ENCODE data around the gene HPS4.

The HPS4 gene

DNA sequence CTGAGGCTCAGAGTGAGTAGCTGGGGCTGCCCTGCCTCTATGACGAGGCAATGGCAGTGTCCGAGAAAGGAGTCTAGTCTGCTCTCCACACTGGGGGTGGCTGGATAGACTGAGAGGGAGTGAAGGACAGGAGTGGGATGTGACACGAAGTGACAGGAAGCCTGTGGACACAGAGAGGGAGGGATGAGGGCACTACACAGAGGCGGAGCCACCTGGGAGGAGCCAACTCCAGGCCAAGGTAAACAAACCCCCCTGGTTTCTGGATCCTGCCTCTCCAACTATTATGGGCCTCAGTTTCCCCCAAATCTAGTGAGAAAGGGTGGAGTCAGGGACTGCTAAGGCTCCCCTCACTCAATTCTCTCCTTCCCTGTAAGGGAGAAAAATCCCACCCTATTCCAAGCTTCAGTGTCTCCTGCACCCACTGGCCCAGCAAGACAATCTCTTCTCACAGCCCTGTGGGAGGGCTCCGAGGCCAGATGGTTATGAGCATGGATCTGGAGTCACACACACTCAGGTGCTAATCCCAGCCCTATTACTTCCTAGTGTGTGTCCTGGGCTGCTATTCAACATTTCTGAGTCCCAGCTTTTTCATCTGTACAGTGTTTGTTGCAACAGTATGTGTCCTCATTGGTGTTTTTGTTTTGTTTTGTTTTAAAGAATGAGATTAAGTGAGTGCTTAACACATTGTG, 29.6 kb downstream of the HPS4 start:
- Mint-ChIP-seq H3K27ac (no peak overlapping the region), H3K27me3 (ENCODE audit: low read depth, poor library complexity) (no peaks in the 10 kb centered on the region), H3K4me1 (no peaks in the 10 kb centered on the region), H3K9me3 (no peaks in the 10 kb centered on the region), H3K36me3 (ENCODE audit: low read depth) (peaks cover 52% of the 10 kb centered on the region), H3K4me3 (no peak overlapping the region)
- no peak for DNase-seq
- TF ChIP-seq, protein P1, sequence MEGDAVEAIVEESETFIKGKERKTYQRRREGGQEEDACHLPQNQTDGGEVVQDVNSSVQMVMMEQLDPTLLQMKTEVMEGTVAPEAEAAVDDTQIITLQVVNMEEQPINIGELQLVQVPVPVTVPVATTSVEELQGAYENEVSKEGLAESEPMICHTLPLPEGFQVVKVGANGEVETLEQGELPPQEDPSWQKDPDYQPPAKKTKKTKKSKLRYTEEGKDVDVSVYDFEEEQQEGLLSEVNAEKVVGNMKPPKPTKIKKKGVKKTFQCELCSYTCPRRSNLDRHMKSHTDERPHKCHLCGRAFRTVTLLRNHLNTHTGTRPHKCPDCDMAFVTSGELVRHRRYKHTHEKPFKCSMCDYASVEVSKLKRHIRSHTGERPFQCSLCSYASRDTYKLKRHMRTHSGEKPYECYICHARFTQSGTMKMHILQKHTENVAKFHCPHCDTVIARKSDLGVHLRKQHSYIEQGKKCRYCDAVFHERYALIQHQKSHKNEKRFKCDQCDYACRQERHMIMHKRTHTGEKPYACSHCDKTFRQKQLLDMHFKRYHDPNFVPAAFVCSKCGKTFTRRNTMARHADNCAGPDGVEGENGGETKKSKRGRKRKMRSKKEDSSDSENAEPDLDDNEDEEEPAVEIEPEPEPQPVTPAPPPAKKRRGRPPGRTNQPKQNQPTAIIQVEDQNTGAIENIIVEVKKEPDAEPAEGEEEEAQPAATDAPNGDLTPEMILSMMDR (IDR thresholded peaks at IDR 0.05), result no peak

DNA sequence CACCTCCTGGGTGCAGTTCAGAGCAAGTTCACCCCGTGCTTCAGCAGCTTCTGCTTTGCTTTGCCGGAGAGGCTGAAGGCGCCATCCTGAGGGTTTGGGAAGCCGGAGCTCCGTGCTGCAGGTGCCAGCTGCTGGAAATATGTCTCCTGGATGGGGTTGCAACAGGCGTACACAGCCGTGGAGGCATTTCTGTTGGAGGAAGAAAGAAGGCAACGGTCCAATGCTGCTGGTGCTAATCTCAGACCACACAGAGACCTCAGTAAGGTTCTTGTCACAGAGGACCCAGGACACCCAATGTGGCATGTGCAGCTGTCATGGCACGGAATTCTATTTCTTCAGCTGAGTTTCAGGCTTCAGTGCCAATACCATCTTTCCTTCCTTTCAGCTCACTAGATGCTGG, 30.4 kb downstream of the HPS4 start:
- TF ChIP-seq, protein P1 (IDR thresholded peaks at IDR 0.05), result no peak
- H3K4me1 Mint-ChIP-seq, result no peaks in the 10 kb centered on the region
- H3K36me3 Mint-ChIP-seq (ENCODE audit: low read depth), result peaks cover 49% of the 10 kb centered on the region
- peaks cover 4% of the 10 kb centered on the region for H3K27me3 Mint-ChIP-seq (ENCODE audit: low read depth, poor library complexity)
- no peak for DNase-seq
- no peaks in the 10 kb centered on the region for H3K9me3 Mint-ChIP-seq
- no peak overlapping the region for H3K27ac Mint-ChIP-seq
- no peak overlapping the region for H3K4me3 Mint-ChIP-seq

DNA sequence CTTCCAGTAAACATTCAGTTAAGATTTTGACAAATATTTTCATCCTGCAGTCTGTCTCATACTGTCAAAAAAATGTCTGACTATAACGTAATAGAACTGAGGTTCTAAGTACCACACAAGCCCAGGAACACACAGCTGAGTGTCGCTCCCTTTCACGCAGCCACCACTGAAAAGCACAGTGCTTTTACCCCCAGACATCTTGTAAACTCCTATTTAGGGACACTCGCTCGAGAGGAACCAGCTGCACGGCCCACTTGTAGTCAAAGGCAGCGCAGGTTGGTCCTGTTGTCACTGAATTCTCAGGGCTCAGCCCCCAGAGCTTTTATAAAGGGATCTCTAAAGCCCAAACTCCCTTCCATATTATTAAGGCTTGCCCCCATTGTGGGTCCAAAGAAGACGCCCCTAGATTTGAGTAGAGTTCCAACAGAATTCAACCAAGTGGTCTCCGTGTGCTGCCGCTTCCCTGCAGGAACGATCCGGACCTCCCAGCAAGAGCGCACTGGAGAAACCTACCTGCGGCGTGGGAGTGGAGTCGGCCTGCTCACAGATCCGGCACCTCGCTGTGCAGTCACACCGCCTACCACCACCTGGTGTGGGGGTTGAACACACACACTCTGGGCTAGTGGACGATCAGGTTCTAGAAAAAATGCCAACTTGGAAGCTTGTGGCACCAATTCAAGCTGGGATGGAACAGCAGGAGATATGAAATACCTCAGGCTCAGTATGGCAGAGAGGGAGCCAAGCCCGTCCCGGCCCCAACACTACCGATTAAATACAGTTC, 31.2 kb downstream of the HPS4 start:
- Mint-ChIP-seq H3K36me3 (ENCODE audit: low read depth) (peaks cover 44% of the 10 kb centered on the region), H3K27me3 (ENCODE audit: low read depth, poor library complexity) (peaks cover 4% of the 10 kb centered on the region), H3K9me3 (no peaks in the 10 kb centered on the region), H3K27ac (no peak overlapping the region), H3K4me3 (no peak overlapping the region), H3K4me1 (peaks cover 5% of the 10 kb centered on the region)
- TF ChIP-seq, protein P1 (IDR thresholded peaks at IDR 0.05), result no peak
- no peak for DNase-seq

DNA sequence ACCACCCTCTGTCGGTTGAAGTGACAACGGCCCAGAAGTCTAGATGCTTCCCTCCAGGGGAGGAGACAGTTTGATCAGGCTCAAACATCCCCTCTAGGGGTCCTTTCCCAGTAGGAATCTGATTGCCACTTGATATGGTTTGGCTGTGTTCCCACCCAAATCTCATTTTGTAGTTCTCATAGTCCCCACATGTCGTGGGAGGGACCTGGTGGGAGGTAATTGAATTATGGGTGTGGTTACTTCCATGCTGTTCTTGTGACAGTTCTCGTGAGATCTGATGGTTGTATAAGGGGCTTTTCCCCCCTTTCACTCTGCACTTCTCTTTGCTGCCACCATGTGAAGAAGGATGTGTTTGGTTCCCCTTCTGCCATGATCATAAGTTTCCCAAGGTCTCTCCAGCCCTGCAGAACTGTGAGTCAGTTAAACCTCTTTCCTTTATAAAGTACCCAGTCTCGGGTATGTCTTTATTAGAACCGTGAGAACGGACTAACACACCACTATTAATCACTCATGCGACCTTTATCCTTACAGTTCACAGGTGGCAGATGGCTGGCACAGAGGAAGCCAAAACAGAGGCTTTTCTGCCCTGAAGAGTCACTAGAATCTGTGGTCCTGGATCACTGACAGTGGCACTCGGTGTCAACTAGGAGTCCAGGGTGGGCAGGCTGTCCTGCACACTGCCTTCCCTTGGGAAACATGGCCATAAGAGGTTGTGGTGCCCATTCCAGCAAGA, 33.0 kb downstream of the HPS4 start:
- no peak for DNase-seq
- H3K36me3 Mint-ChIP-seq (ENCODE audit: low read depth), result peaks cover 36% of the 10 kb centered on the region
- peaks cover 4% of the 10 kb centered on the region for H3K27me3 Mint-ChIP-seq (ENCODE audit: low read depth, poor library complexity)
- H3K9me3 Mint-ChIP-seq, result no peaks in the 10 kb centered on the region
- TF ChIP-seq, protein P1 (IDR thresholded peaks at IDR 0.05), result no peak
- peaks cover 21% of the 10 kb centered on the region for H3K4me1 Mint-ChIP-seq
- H3K27ac Mint-ChIP-seq, result peak overlapping the region; percentile 5
- H3K4me3 Mint-ChIP-seq, result no peak overlapping the region

DNA sequence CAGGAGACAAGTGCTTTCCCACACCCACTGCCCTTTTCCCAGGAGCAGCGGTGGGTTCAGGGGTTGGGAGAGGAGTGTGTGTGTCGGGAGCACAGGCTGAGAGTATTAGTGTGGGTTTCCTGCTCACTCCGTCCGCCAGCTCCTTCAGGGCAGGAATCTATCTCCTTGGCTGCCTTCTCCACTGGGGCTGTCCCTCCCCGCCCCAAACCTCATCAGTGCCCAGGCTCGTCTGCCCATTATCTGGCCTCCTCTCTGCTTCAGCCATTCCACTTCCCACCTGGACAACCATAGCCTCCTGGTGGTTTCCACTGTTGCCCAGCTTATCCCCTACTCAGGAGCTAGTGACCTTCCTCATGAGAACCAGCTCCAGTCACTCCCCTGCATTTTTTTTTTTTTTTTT, 34.6 kb downstream of the HPS4 start:
- H3K4me1 Mint-ChIP-seq, result peaks cover 38% of the 10 kb centered on the region
- peak overlapping the region; percentile 68 for H3K27ac Mint-ChIP-seq
- H3K9me3 Mint-ChIP-seq, result no peaks in the 10 kb centered on the region

More for the DNA sequence above, 34.6 kb downstream of the HPS4 start:
- no peak overlapping the region for H3K4me3 Mint-ChIP-seq
- H3K36me3 Mint-ChIP-seq (ENCODE audit: low read depth), result peaks cover 26% of the 10 kb centered on the region
- DNase-seq, result no peak
- peaks cover 8% of the 10 kb centered on the region for H3K27me3 Mint-ChIP-seq (ENCODE audit: low read depth, poor library complexity)
- TF ChIP-seq, protein P1 (IDR thresholded peaks at IDR 0.05), result no peak
